CD4-positive, alpha-beta T cell treated with Interferon gamma for 1 hour (primary cell): ENCODE results near the gene PLXND1.

Experiments
- DNase-seq: peaks from one replicate; pipeline ENCODE4 v3.0.0-alpha.2; 2020

Gene PLXND1

GRCh38 chr3:129626744-129627349 lies 20.4 kb upstream of the PLXND1 start:
- DNase-seq: peak; percentile 72

GRCh38 chr3:129625072-129625874 lies 18.8 kb upstream of the PLXND1 start:
- DNase-seq: no peak

GRCh38 chr3:129624347-129625071 lies 18.0 kb upstream of the PLXND1 start:
- DNase-seq: no peak

GRCh38 chr3:129623447-129624118 lies 17.1 kb upstream of the PLXND1 start:
- no peak for DNase-seq

GRCh38 chr3:129622933-129623332 lies 16.5 kb upstream of the PLXND1 start:
- DNase-seq: no peak

- DNase-seq: no peak
These were observed 15.9 kb upstream of the PLXND1 start for GRCh38 chr3:129622226-129622874.

- no peak for DNase-seq
These were observed 15.2 kb upstream of the PLXND1 start for GRCh38 chr3:129621626-129622225.

GRCh38 chr3:129620828-129621559 lies 14.5 kb upstream of the PLXND1 start:
- no peak for DNase-seq

- DNase-seq: no peak
These were observed 13.3 kb upstream of the PLXND1 start for GRCh38 chr3:129619726-129620162.

- no peak for DNase-seq
These were observed 12.6 kb upstream of the PLXND1 start for GRCh38 chr3:129618901-129619671.

GRCh38 chr3:129618186-129618820 lies 11.8 kb upstream of the PLXND1 start:
- no peak for DNase-seq

- no peak for DNase-seq
These were observed 11.1 kb upstream of the PLXND1 start for GRCh38 chr3:129617381-129618185.

GRCh38 chr3:129616713-129617112 lies 10.2 kb upstream of the PLXND1 start:
- peak; percentile 56 for DNase-seq

- DNase-seq: no peak
These were observed 9.8 kb upstream of the PLXND1 start for GRCh38 chr3:129616291-129616690.

- no peak for DNase-seq
These were observed 9.3 kb upstream of the PLXND1 start for GRCh38 chr3:129615751-129616281.

- DNase-seq: no peak
These were observed 8.5 kb upstream of the PLXND1 start for GRCh38 chr3:129614927-129615363.

GRCh38 chr3:129614435-129614834 lies 8.0 kb upstream of the PLXND1 start:
- no peak for DNase-seq

- DNase-seq: no peak
These were observed 6.9 kb upstream of the PLXND1 start for GRCh38 chr3:129613367-129613740.
